Common myeloid progenitor, CD34-positive (primary cell): Measurements from ENCODE around the gene HOXD8.

Experiments used
- CTCF ChIA-PET: fragments of 350-600 bp; sonication (Branson Sonifier 250); formaldehyde crosslinking; loops from one replicate; lab custom pipeline; 2021; ENCODE audit warnings: antibody characterized with exemption; lab: Charles Lee
- POLR2A ChIA-PET: fragments of 350-600 bp; sonication (Branson Sonifier 250); formaldehyde crosslinking; loops from one replicate; lab custom pipeline; 2021; ENCODE audit warnings: antibody characterized with exemption; lab: Charles Lee
- DNase-seq, 3 donors: peaks; one replicate each; pipeline versions ENCODE4 v3.0.0 to v3.0.0-alpha.2; 2013
- H3K27ac ChIP-seq, 2 experiments: 1 replicate in 1 of 2; 2 replicates in 1 of 2; pipeline ENCODE4 v1.7.0; 2013; ENCODE audit warnings: inconsistent platforms in 2 of 2, low read length in 2 of 2, mild to moderate bottlenecking in 2 of 2, low read depth in 1 of 2, moderate library complexity in 1 of 2; ENCODE audit not compliant: severe bottlenecking in 2 of 2, insufficient read depth in 1 of 2, poor library complexity in 1 of 2
- H3K27me3 ChIP-seq, 5 experiments: replicated peaks in 2 of 5; 1 replicate in 3 of 5; 2 replicates in 2 of 5; pipeline versions ENCODE4 v1.6.1 to v1.7.0; 2013; ENCODE audit warnings: low read length in 4 of 5, mild to moderate bottlenecking in 2 of 5, moderate library complexity in 2 of 5, inconsistent platforms in 1 of 5; ENCODE audit not compliant: insufficient read depth in 5 of 5, control insufficient read depth in 4 of 5
- H3K36me3 ChIP-seq, 4 experiments: 1 replicate in 2 of 4; 2 replicates in 2 of 4; pipeline versions ENCODE4 v1.6.1 to v1.7.0; 2013; ENCODE audit warnings: low read length in 3 of 4, control low read depth in 1 of 4, mild to moderate bottlenecking in 1 of 4; ENCODE audit not compliant: control insufficient read depth in 4 of 4, insufficient read depth in 4 of 4
- H3K4me1 ChIP-seq, 4 experiments: 1 replicate in 3 of 4; 2 replicates in 1 of 4; pipeline versions ENCODE4 v1.6.1 to v1.7.1; 2013; ENCODE audit warnings: low read length in 3 of 4, mild to moderate bottlenecking in 3 of 4, control low read depth in 1 of 4, inconsistent platforms in 1 of 4, moderate library complexity in 1 of 4; ENCODE audit not compliant: control insufficient read depth in 4 of 4, insufficient read depth in 4 of 4; ENCODE audit errors: control extremely low read depth in 1 of 4
- H3K4me3 ChIP-seq, 7 experiments: 1 replicate in 4 of 7; 2 replicates in 3 of 7; pipeline versions ENCODE4 v1.5.1 to v1.7.0; 2013; ENCODE audit warnings: mild to moderate bottlenecking in 7 of 7, low read length in 6 of 7, moderate library complexity in 6 of 7, inconsistent platforms in 2 of 7, low read depth in 2 of 7, control low read depth in 1 of 7; ENCODE audit not compliant: insufficient read depth in 4 of 7, control insufficient read depth in 1 of 7; ENCODE audit errors: extremely low read depth in 1 of 7
- H3K9me3 ChIP-seq, 5 experiments: 1 replicate in 4 of 5; 2 replicates in 1 of 5; pipeline versions ENCODE4 v1.6.1 to v1.7.1; 2013; ENCODE audit warnings: low read length in 4 of 5, mild to moderate bottlenecking in 2 of 5, inconsistent platforms in 1 of 5, low read depth in 1 of 5, moderate library complexity in 1 of 5; ENCODE audit not compliant: control insufficient read depth in 4 of 5, insufficient read depth in 2 of 5; ENCODE audit errors: control extremely low read depth in 1 of 5
- WGBS: methylation state at CpG from one replicate; pipeline ENCODE4 v1.1.5; 2013; ENCODE audit not compliant: insufficient coverage; 5-methylcytosine and 5-hydroxymethylcytosine counted together

The HOXD8 gene

DNA sequence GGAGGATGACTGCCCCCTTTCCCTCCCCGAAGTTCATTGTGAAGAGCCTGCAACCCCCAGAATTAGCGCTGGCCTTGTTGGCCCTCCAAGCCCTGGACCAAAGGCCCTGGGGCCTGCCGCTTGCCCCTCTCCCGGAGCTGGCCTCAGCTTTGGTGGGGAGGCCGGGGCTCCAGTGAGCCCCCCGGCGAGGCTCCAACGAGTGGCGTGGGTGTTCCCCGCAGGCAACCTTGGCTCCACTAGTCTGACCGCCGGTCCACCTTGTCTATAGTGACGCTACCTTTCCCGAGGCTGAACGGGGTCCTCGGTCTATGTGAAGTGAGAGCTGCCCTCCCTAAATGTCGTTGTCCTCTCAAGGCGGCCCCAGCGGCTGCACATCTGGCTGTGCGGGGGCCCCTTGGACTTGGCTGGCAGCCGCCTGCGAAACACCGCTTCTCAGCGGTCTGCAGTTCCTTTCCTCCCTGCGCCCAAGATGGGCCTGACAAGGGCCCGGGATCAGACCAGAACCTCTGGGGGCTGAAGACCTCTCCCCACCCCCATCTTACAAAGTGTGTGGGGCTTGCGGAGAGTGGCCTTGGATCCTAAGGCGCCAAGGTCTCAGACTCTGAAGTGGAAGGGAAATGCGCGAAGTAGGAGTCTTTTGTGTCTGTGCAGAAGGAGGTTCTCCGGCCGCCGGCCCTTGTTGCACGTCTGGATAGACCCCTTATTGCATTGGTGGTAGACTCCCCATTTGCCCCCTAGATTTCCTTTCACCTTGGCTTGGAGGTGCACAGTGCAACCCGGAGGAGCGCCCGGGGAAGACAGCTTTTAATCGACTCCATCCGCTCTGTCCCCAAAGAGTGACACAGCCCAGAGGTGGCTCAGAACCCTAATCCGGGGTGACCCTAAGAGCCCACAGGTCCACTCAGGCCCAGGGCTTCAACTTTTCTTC is 16.9 kb upstream of the HOXD8 start:
- H3K27ac ChIP-seq = no peak overlapping the region
- H3K27me3 ChIP-seq = peaks cover 30 to 100% (median 80%) of the 10 kb centered on the region in 5 experiments
- WGBS = 9% methylated on average over 32 of the region's 40 CpGs
- peaks cover 0 to 3% (median 0%) of the 10 kb centered on the region in 4 experiments for H3K4me1 ChIP-seq
- H3K4me3 ChIP-seq = no peak overlapping the region
- CTCF ChIA-PET = interaction anchor here (0.8 to 3.6 kb wide), 9 partner anchors 9 to 539 kb away, joined by 3 to 27 read pairs (median 3); partner anchors contain the start of gene HOXD9
- no peaks in the 10 kb centered on the region for H3K36me3 ChIP-seq
- no peak for DNase-seq
- peaks cover 0 to 12% (median 0%) of the 10 kb centered on the region in 5 experiments for H3K9me3 ChIP-seq
- POLR2A ChIA-PET = no interaction called here

DNA sequence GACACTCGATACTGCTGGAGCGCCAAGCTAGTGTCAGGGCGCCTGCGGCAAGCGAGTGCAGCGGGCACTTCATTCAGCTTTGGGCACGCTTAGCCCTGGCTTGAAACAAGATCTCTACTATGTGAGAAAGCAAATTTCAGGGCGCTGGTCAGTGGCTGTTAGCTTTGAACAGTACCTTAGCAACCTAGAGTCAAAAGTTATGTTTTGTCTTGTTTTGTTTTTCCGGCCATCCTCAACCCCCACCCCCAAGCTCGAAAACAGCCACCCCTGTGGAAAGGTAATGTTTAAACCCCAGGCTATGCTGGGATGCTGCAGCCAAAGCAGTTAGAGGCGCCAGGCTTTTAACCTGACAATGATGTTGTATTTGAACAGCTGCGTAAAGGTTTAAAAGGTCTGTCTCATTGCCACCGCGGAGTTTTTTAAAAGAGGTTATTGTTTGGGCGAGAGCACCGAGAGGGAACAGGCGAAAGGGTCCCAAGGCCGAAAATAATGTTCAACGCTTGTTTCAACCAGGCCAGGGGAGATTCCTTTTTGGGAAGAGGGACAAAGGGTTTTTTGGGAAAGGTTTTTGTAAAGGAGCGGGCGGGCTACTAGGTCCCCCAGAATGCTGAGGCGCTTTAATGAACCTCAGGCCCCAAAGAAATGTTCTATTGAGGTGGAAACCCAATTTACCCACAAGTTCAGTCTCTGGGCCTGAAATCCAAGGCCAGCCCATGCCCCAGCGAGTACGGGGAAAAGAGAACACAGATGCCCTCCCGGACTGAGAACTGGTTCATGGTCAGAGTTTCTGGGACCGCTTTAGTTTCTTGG is 15.2 kb upstream of the HOXD8 start:
- peaks cover 30 to 100% (median 85%) of the 10 kb centered on the region in 5 experiments for H3K27me3 ChIP-seq
- CTCF ChIA-PET = interaction anchor here (0.7 to 3.1 kb wide), 11 partner anchors 11 to 538 kb away, joined by 3 to 14 read pairs (median 3); partner anchors contain the start of gene HOXD4
- no peak overlapping the region for H3K27ac ChIP-seq
- no peaks in the 10 kb centered on the region for H3K4me1 ChIP-seq
- DNase-seq = no peak
- peaks cover 0 to 12% (median 0%) of the 10 kb centered on the region in 5 experiments for H3K9me3 ChIP-seq
- WGBS = 9% methylated on average over 22 of the region's 26 CpGs
- POLR2A ChIA-PET = interaction anchor here (0.9 kb wide), 1 partner anchor 47 kb away, joined by 3 read pairs; no protein-coding TSS in a partner anchor
- no peak overlapping the region for H3K4me3 ChIP-seq
- no peaks in the 10 kb centered on the region for H3K36me3 ChIP-seq

DNA sequence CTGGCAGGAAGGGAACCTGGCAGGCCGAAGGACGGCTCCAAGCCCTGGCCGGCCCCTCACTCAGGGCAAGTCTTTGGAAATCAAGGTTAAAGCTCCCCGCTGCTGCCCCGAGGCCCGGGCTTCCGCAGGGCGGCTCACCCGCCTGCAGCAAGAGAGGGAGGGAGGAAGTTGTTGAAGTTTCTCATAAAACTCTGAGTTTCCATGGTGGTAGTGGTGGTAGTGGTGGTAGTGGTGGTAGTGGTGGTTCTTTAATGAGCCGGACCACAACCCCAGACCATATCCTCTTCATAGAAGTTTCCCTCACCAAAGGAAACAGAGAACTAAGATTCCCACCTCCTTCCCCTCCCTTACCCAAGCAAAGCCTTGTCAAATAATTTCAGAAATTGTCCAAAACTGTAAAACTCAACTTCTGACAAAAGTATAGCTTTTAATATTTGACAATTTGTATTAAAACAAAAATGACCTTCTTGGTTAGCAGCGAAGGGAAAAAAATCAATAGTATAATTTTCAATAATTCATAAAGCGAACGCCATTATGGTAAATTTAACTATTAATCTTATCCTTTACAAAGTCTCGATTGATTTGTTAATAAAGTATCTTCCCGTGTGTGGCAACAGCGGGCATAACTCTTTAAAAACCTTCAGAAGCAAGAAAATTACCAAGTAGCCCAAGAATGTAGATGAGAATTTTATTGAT is 14.4 kb upstream of the HOXD8 start:
- no peaks in the 10 kb centered on the region for H3K36me3 ChIP-seq
- POLR2A ChIA-PET = no interaction called here
- CTCF ChIA-PET = interaction anchor here (1.0 to 3.1 kb wide), 6 partner anchors 11 to 537 kb away, joined by 3 to 14 read pairs (median 4); partner anchors contain the start of gene HOXD4
- no peaks in the 10 kb centered on the region for H3K4me1 ChIP-seq
- peaks cover 0 to 12% (median 0%) of the 10 kb centered on the region in 5 experiments for H3K9me3 ChIP-seq
- H3K27me3 ChIP-seq = peaks cover 24 to 100% (median 83%) of the 10 kb centered on the region in 5 experiments
- H3K4me3 ChIP-seq = no peak overlapping the region
- no peak overlapping the region for H3K27ac ChIP-seq
- no peak for DNase-seq
- WGBS = 3% methylated on average over 8 of the region's 16 CpGs

DNA sequence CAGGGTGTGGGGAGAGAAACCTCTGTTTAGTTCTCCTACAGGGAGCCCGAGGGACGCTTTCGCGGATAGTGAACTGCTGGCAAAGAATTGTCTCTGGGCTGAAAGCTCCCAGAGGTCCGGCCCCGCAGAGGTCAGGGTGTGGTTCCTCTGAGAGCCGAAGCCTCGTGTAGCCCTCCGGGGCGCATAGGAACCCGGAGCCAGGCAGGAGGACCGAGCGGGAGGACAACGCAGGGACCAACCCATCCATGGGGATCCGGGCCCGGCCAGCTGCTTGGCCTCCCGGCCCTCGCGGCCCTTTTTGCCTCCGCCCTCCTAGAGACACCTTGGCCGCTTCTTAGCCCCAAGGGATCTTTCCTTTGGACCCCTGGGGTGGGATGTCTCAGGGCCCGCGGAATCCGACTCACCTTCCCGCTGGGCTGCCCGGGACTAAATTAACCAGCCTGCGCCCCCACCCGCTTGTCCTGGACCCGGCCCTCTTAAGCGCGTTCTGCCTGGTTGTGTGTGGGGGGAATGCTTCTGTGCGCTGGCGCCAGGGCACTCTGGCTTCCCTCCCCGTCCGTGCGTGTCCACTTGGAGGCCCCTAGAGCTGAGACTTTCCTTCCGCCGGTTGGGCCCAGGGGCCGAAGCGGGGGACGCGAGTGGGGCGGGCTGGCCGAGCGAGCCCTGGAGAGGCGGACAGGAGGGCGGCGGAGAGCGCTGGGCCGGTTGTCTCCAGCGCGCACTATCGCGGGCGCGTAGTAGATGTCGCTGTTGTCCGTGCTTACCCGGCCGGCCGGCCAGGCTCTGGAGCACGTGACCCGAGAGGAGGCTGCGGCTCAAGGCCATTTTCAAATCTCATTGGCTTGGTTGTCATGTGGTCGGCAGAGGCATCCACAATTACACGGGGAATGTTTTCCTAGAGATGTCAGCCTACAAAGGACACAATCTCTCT is 13.4 kb upstream of the HOXD8 start, which contains the start of gene HOXD10:
TSS of gene HOXD10 (plus strand) at position 896 of the 931 bp plus-strand sequence. CDS start 56 bp downstream, outside the sequence.
- Histone ChIP-seq H3K9me3 (peaks cover 0 to 12% (median 0%) of the 10 kb centered on the region in 5 experiments), H3K4me1 (no peaks in the 10 kb centered on the region), H3K36me3 (no peaks in the 10 kb centered on the region), H3K27ac (no peak within 1 kb of the TSS), H3K4me3 (no peak within 1 kb of the TSS), H3K27me3 (peaks cover 20 to 100% (median 82%) of the 10 kb centered on the region in 5 experiments)
- no peak for DNase-seq
- WGBS = 7% methylated on average over 52 of the region's 66 CpGs
- POLR2A ChIA-PET = no interaction called here
- CTCF ChIA-PET = interaction anchor here (1.4 to 1.9 kb wide), 2 partner anchors 18 to 536 kb away, joined by 4 to 5 read pairs; no protein-coding TSS in a partner anchor

DNA sequence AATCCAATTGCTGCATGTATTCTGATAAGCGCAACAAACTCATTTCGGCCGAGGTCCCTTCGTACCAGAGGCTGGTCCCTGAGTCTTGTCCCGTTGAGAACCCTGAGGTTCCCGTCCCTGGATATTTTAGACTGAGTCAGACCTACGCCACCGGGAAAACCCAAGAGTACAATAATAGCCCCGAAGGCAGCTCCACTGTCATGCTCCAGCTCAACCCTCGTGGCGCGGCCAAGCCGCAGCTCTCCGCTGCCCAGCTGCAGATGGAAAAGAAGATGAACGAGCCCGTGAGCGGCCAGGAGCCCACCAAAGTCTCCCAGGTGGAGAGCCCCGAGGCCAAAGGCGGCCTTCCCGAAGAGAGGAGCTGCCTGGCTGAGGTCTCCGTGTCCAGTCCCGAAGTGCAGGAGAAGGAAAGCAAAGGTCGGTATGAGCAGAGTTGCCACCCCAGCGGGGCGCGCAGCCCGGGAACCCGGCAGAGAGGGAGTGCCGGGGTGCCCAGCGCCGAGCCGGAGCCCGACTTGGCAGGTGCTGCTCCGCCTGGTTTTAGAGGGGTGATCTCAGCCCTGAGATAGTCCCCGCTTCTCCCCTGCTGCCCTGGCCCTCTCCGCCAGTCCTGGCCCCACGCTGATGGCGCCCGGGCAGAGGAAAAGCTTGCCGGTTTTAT is 12.2 kb upstream of the HOXD8 start:
- Histone ChIP-seq H3K4me1 (peaks cover 0 to 2% (median 2%) of the 10 kb centered on the region in 4 experiments), H3K9me3 (peaks cover 0 to 12% (median 0%) of the 10 kb centered on the region in 5 experiments), H3K36me3 (no peaks in the 10 kb centered on the region), H3K4me3 (no peak overlapping the region), H3K27ac (no peak overlapping the region), H3K27me3 (peaks cover 19 to 100% (median 78%) of the 10 kb centered on the region in 5 experiments)
- POLR2A ChIA-PET = no interaction called here
- DNase-seq = no peak
- 23% methylated on average over 39 of the region's 40 CpGs for WGBS
- CTCF ChIA-PET = interaction anchor here (1.0 to 1.1 kb wide), 3 partner anchors 10 to 516 kb away, joined by 3 to 4 read pairs (median 3); no protein-coding TSS in a partner anchor
